ENCODE measurements around the gene SH2D1B. TPM values are rescaled to one million over a fixed set of nuclear protein-coding genes. Genes with fewer than 3 reads are reported as not detected.

The SH2D1B gene
- total and polyA plus RNA-seq, 9 of the 15 experiments (the other 6 are each of a cell fraction or from before 2014, with no cell fraction given) = 5.6 to 19.6 (median 9.7) TPM

- TF ChIP-seq THRAP3 (IDR thresholded peaks at IDR 0.05; ENCODE audit: borderline replicate concordance) = no peak
Measured at GRCh38 chr1:162349635-162350330, 62.2 kb downstream of the SH2D1B start (continued).

- BruUV-seq (replicated peaks) = no TSS peak
- POLR2A ChIA-PET = interaction anchor here (0.6 kb wide), 1 partner anchor 23 kb away, joined by 3 read pairs; no protein-coding TSS in a partner anchor
- in situ Hi-C loops (cut with MboI) = no loop called here
- TF ChIP-seq GTF2A2 (tag; IDR thresholded peaks at IDR 0.05) (no peak), MBD2 (IDR thresholded peaks at IDR 0.05; ENCODE audit: borderline replicate concordance, low read depth) (no peak), ZBTB49 (CRISPR knock-in tag; IDR thresholded peaks at IDR 0.05; ENCODE audit: borderline replicate concordance) (no peak), THRAP3 (IDR thresholded peaks at IDR 0.05; ENCODE audit: borderline replicate concordance) (no peak), NEUROD1 (IDR thresholded peaks at IDR 0.05; ENCODE audit: borderline replicate concordance, low read depth, low read length, partially characterized antibody) (no peak), TEAD4 (IDR thresholded peaks at IDR 0.05; ENCODE audit: low read length) (0 out of 2 replicates have a peak, but pooled peaks have one; percentile 17), TEAD4 (CRISPR knock-in tag; IDR thresholded peaks at IDR 0.05; ENCODE audit: borderline replicate concordance) (no peak), ZFX (CRISPR knock-in tag; IDR thresholded peaks at IDR 0.05) (no peak), THAP7 (CRISPR knock-in tag; IDR thresholded peaks at IDR 0.05) (no peak), SRSF1 (IDR thresholded peaks at IDR 0.05; ENCODE audit: low read depth, low read length) (no peak), HLTF (IDR thresholded peaks at IDR 0.05) (no peak), MTA1 (IDR thresholded peaks at IDR 0.05; ENCODE audit: borderline replicate concordance) (no peak), ZNF778 (CRISPR knock-in tag; IDR thresholded peaks at IDR 0.05) (no peak), CBFA2T3 (IDR thresholded peaks at IDR 0.05) (0 out of 2 replicates have a peak, but pooled peaks have one; percentile 4), RFX7 (CRISPR knock-in tag; IDR thresholded peaks at IDR 0.05) (no peak), POLR3G (IDR thresholded peaks at IDR 0.05; ENCODE audit: extremely low read depth, insufficient read length, insufficient replicate concordance) (no peak), KDM1A (IDR thresholded peaks at IDR 0.05) (0 out of 4 replicates have a peak, but pooled peaks of 1 of the 2 experiments have one; percentile 16), ZNF263 (CRISPR knock-in tag; IDR thresholded peaks at IDR 0.05; ENCODE audit: borderline replicate concordance) (no peak)
Measured at GRCh38 chr1:162347281-162347680, 64.7 kb downstream of the SH2D1B start.

More at GRCh38 chr1:162347281-162347680, 64.7 kb downstream of the SH2D1B start:
- DNase-seq (ENCODE audit: extremely low read depth in 1 of 4, low spot score in 3 of 4) (no peak), ATAC-seq (no peak), FAIRE-seq (no peak)
- 0 out of 2 replicates have a peak overlapping the region, but pooled peaks have one; percentile 26 for H2AFZ ChIP-seq (ENCODE audit: low read depth, low read length)
- H3K4me1 ChIP-seq (replicated peaks in 1 of 2; ENCODE audit: control insufficient read depth in 2 of 2, insufficient read depth in 2 of 2, low read length in 2 of 2) = peaks cover 4 to 27% of the 10 kb centered on the region in 2 experiments; a peak in 4 of 5 replicates
- no peaks in the 10 kb centered on the region for H3K9me1 ChIP-seq (ENCODE audit: control insufficient read depth, insufficient read depth, low read length)
- CTCF ChIA-PET (ENCODE audit: low intra/inter-chr PET ratio) = no interaction called here
- H3K9me3 ChIP-seq (replicated peaks; ENCODE audit: control insufficient read depth, insufficient read depth, low read depth, low read length) = no peaks in the 10 kb centered on the region
- H3K4me3 ChIP-seq = no peak overlapping the region
- H3K4me2 ChIP-seq (ENCODE audit: insufficient read depth, low read length) = no peak overlapping the region
- no peak overlapping the region for H3K27ac ChIP-seq (ENCODE audit: extremely low read depth, low read depth, low read length)
- 58% methylated on average over 3 of the region's 3 CpGs for WGBS (ENCODE audit: insufficient coverage, low coverage, missing lambda C conversion rate)
- H3K9ac ChIP-seq (ENCODE audit: insufficient read depth in 1 of 2, low read depth in 2 of 2, low read length in 2 of 2) = no peak overlapping the region
- no peaks in the 10 kb centered on the region for H4K20me1 ChIP-seq (replicated peaks; ENCODE audit: control insufficient read depth, insufficient read depth, low read length)
- H3K27me3 ChIP-seq (ENCODE audit: control insufficient read depth in 2 of 2, insufficient read depth in 2 of 2, low read length in 2 of 2) = no peaks in the 10 kb centered on the region
- no peaks in the 10 kb centered on the region for H3K36me3 ChIP-seq (ENCODE audit: control insufficient read depth, insufficient read depth, low read length)
- intact Hi-C loops (cut with micrococcal nuclease) = no loop called here
- H3K79me2 ChIP-seq (ENCODE audit: control insufficient read depth, insufficient read depth, low read length) = no peaks in the 10 kb centered on the region
